Neural cell (in vitro differentiated cells): Measurements from ENCODE around the gene MCAT. TPM values are rescaled to one million over a fixed set of nuclear protein-coding genes. Genes with fewer than 3 reads are reported as not detected.

Source experiments
- H2AFZ ChIP-seq: fragments of 200-600, 300-800 bp; sonication (generic), shearing (Covaris generic); 2 replicates; pipeline ENCODE4 v1.6.0; 2014; ENCODE audit warnings: low read depth, mild to moderate bottlenecking, antibody characterized with exemption, low read length, moderate library complexity
- H3F3A ChIP-seq: fragments of 200-600 bp; shearing (Covaris generic); 2 replicates; pipeline ENCODE4 v1.6.1; 2016; ENCODE audit warnings: mild to moderate bottlenecking, moderate library complexity, mixed read lengths, antibody characterized with exemption, low read length; ENCODE audit not compliant: insufficient read depth, poor library complexity, severe bottlenecking
- H3K27ac ChIP-seq: fragments of 200-600, 300-800 bp; sonication (generic), shearing (Covaris generic); 2 replicates; pipeline ENCODE4 v1.5.1; 2014; ENCODE audit warnings: mild to moderate bottlenecking, low read length, moderate library complexity
- H3K27me3 ChIP-seq: fragments of 300-800, 200-600 bp; sonication (generic), shearing (Covaris generic); 2 replicates; pipeline ENCODE4 v1.6.0; 2014; ENCODE audit warnings: mild to moderate bottlenecking, low read depth, low read length, moderate library complexity; ENCODE audit not compliant: insufficient read depth
- H3K36me3 ChIP-seq: fragments of 300-800, 200-600 bp; sonication (generic), shearing (Covaris generic); 2 replicates; pipeline ENCODE4 v1.5.1; 2014; ENCODE audit warnings: mild to moderate bottlenecking, antibody characterized with exemption, low read length, moderate library complexity; ENCODE audit not compliant: insufficient read depth
- H3K4me2 ChIP-seq: fragments of 300-800, 200-600 bp; sonication (generic), shearing (Covaris generic); 2 replicates; pipeline ENCODE4 v1.6.0; 2014; ENCODE audit warnings: mild to moderate bottlenecking, low read length
- H3K4me3 ChIP-seq: fragments of 300-800, 200-600 bp; sonication (generic), shearing (Covaris generic); 2 replicates; pipeline ENCODE4 v1.5.1; 2014; ENCODE audit warnings: mild to moderate bottlenecking, low read length, moderate library complexity
- H3K79me2 ChIP-seq: fragments of 200-600 bp; shearing (Covaris generic); replicated peaks from 2 replicates; pipeline ENCODE4 v1.6.0; 2014; ENCODE audit warnings: mild to moderate bottlenecking, low read length, moderate library complexity; ENCODE audit not compliant: insufficient read depth
- H3K9ac ChIP-seq: fragments of 300-800, 200-600 bp; sonication (generic), shearing (Covaris generic); 2 replicates; pipeline ENCODE4 v1.6.1; 2016; ENCODE audit warnings: mild to moderate bottlenecking, low read length, mixed read lengths
- H3K9me2 ChIP-seq: fragments of 200-600 bp; shearing (Covaris generic); 2 replicates; pipeline ENCODE4 v1.6.1; 2016; ENCODE audit warnings: mild to moderate bottlenecking, low read length, mixed read lengths; ENCODE audit not compliant: insufficient read depth
- H3K9me3 ChIP-seq: fragments of 200-600, 300-800 bp; sonication (generic), shearing (Covaris generic); 2 replicates; pipeline ENCODE4 v1.6.1; 2016; ENCODE audit warnings: mild to moderate bottlenecking, mixed run types, low read length, moderate library complexity, mixed read lengths
- H4K20me1 ChIP-seq: fragments of 200-600 bp; shearing (Covaris generic); 2 replicates; pipeline ENCODE4 v1.6.1; 2016; ENCODE audit warnings: mild to moderate bottlenecking, mixed run types; ENCODE audit not compliant: insufficient read depth
- CTCF ChIP-seq: fragments of 450-650 bp; IDR thresholded peaks from 2 replicates; pipeline ENCODE4 v1.5.1; 2014; ENCODE audit warnings: antibody characterized with exemption, mild to moderate bottlenecking, moderate library complexity; ENCODE audit not compliant: poor library complexity, severe bottlenecking
- EP300 ChIP-seq: fragments of 450-650 bp; conservative IDR thresholded peaks from 2 replicates; pipeline ENCODE4 v1.6.1; 2014; ENCODE audit warnings: antibody characterized with exemption, mild to moderate bottlenecking, moderate library complexity; ENCODE audit not compliant: poor library complexity, severe bottlenecking
- MXI1 ChIP-seq: fragments of 450-650 bp; conservative IDR thresholded peaks from 2 replicates; pipeline ENCODE4 v1.6.1; 2014; ENCODE audit warnings: antibody characterized with exemption, mild to moderate bottlenecking; ENCODE audit not compliant: poor library complexity, severe bottlenecking
- POLR2AphosphoS5 ChIP-seq: IDR thresholded peaks from 2 replicates; pipeline ENCODE4 v1.6.1; 2012
- RAD21 ChIP-seq: fragments of 450-650 bp; conservative IDR thresholded peaks from 2 replicates; pipeline ENCODE4 v1.6.1; 2014; ENCODE audit warnings: antibody characterized with exemption, mild to moderate bottlenecking, moderate library complexity
- SMC3 ChIP-seq: fragments of 450-650 bp; conservative IDR thresholded peaks from 2 replicates; pipeline ENCODE4 v1.6.1; 2014; ENCODE audit warnings: antibody characterized with exemption, mild to moderate bottlenecking, moderate library complexity; ENCODE audit not compliant: poor library complexity
- TAF1 ChIP-seq: IDR thresholded peaks from 2 replicates; pipeline ENCODE4 v1.6.1; 2012; ENCODE audit warnings: low read depth
- polyA plus RNA-seq: library from polyadenylated mRNA; depleted of rRNA; stranded (reverse); fragments of >200 nt; gene quantifications from 2 replicates; pipeline ENCODE4 v1.2.3, GENCODE V29; 2014
- TF ChIP-seq, protein P1 (sequence below): IDR thresholded peaks from 2 replicates; pipeline ENCODE4 v1.6.1; 2012; ENCODE audit warnings: borderline replicate concordance

Gene MCAT
- polyA plus RNA-seq, 1 donor from 2014 or later: 46.8 TPM

DNA sequence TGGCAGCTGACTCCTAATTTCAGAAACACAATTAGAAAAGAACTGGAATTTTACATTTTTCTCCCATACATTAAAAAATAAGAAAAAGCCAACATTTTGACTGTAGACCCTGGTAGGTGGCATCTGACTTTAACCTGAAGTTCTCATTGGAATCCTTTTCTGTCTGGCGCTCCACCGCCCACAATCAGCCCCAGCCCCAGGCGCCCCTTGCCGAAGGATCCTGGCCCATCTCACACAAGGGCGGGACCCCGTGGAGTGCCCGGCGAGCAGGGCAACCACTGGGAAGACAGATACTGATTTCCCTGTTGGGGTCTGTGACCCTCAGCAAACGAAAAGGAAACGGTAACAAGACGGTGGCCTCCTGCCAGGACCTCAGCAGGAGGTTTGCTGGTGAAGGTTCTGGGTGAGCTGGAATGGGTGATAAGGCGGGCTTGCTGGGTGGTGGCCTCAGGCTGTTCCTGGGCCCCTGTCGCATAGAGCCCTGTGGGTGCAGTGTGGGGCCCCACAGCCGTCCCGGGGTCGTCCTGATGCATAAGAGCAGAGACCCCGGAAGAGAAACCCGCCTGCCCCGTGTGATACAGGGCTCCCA lies 23.9 kb upstream of the MCAT start:
- TF ChIP-seq, protein P1, sequence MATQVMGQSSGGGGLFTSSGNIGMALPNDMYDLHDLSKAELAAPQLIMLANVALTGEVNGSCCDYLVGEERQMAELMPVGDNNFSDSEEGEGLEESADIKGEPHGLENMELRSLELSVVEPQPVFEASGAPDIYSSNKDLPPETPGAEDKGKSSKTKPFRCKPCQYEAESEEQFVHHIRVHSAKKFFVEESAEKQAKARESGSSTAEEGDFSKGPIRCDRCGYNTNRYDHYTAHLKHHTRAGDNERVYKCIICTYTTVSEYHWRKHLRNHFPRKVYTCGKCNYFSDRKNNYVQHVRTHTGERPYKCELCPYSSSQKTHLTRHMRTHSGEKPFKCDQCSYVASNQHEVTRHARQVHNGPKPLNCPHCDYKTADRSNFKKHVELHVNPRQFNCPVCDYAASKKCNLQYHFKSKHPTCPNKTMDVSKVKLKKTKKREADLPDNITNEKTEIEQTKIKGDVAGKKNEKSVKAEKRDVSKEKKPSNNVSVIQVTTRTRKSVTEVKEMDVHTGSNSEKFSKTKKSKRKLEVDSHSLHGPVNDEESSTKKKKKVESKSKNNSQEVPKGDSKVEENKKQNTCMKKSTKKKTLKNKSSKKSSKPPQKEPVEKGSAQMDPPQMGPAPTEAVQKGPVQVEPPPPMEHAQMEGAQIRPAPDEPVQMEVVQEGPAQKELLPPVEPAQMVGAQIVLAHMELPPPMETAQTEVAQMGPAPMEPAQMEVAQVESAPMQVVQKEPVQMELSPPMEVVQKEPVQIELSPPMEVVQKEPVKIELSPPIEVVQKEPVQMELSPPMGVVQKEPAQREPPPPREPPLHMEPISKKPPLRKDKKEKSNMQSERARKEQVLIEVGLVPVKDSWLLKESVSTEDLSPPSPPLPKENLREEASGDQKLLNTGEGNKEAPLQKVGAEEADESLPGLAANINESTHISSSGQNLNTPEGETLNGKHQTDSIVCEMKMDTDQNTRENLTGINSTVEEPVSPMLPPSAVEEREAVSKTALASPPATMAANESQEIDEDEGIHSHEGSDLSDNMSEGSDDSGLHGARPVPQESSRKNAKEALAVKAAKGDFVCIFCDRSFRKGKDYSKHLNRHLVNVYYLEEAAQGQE: no peak
- TF ChIP-seq EP300: no peak
- TF ChIP-seq MXI1: no peak
- no peak for TF ChIP-seq TAF1
- no peak for TF ChIP-seq CTCF
- no peak for TF ChIP-seq SMC3
- TF ChIP-seq POLR2AphosphoS5: no peak
- no peak for TF ChIP-seq RAD21
- Histone ChIP-seq H3K79me2 (no peaks in the 10 kb centered on the region), H3K4me3 (no peak overlapping the region), H3K36me3 (no peaks in the 10 kb centered on the region), H3K27me3 (no peaks in the 10 kb centered on the region), H3K9ac (no peak overlapping the region), H3K9me2 (no peaks in the 10 kb centered on the region), H2AFZ (no peak overlapping the region), H3K9me3 (no peaks in the 10 kb centered on the region), H4K20me1 (no peaks in the 10 kb centered on the region), H3K27ac (no peak overlapping the region), H3F3A (no peaks in the 10 kb centered on the region), H3K4me2 (no peak overlapping the region)

DNA sequence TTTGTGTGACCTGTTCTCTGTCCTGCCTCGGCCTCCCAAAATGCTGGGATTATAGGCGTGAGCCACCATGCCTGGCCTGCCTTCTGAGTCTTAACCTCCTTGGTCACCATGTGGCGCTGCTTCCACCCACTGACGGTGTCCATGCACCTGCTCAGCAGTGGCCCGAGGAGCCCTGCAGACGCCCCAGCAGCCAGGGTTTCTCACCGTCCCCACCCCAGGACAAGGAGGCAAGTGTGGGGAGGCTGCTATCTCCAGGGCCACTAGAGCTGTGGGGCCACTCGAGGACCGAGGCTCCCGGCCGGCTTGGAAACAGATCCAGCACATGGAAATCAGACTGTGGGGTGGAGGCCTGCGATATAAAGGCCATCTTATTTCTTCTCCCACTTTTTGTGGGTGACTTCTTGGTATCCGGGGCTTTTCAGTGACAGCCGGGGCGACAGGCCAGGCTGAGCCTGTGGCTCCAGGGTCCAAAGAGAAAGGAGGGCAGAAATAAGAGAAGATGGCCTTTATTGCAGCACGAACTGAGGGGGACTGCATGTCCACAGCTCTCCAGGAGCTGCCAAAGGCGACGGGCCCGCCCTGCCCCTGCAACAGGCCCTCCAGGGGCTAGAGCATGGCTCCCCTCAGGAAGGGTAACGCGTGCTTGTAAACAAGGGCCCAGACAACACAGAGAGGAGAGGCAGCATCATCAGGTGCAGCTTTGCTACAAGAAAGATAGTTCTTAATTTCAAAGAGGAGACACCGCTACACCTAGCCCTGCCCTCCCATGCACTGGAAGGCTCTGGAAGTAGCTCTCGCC lies 23.1 kb upstream of the MCAT start:
- H3K9me2 ChIP-seq: no peaks in the 10 kb centered on the region
- H3K4me3 ChIP-seq: no peak overlapping the region
- no peaks in the 10 kb centered on the region for H3K9me3 ChIP-seq
- no peaks in the 10 kb centered on the region for H3K36me3 ChIP-seq
- H2AFZ ChIP-seq: no peak overlapping the region
- TF ChIP-seq SMC3: no peak
- no peak for TF ChIP-seq MXI1
- H3K27me3 ChIP-seq: no peaks in the 10 kb centered on the region
- no peak overlapping the region for H3K9ac ChIP-seq
- H3K79me2 ChIP-seq: no peaks in the 10 kb centered on the region
- no peaks in the 10 kb centered on the region for H4K20me1 ChIP-seq
- no peaks in the 10 kb centered on the region for H3F3A ChIP-seq
- no peak overlapping the region for H3K4me2 ChIP-seq
- no peak overlapping the region for H3K27ac ChIP-seq
